Prostate gland (tissue), 2 donors: ENCODE data around the gene HJURP.

Source experiments
- CTCF ChIP-seq, 4 experiments: fragments of 200-600 bp in 2 of 4; fragments of 450-650 bp in 2 of 4; sonication (generic) in 2 of 4; IDR thresholded peaks; 1 replicate in 3 of 4; 2 replicates in 1 of 4; pipeline ENCODE4 v1.5.1; 2016 to 2019; ENCODE audit warnings: antibody characterized with exemption in 4 of 4, mild to moderate bottlenecking in 2 of 4, moderate library complexity in 2 of 4
- POLR2AphosphoS5 ChIP-seq: sonication (generic); formaldehyde crosslinking; IDR thresholded peaks from one replicate; pipeline ENCODE4 v1.6.1; 2017; ENCODE audit warnings: antibody characterized with exemption

DNA sequence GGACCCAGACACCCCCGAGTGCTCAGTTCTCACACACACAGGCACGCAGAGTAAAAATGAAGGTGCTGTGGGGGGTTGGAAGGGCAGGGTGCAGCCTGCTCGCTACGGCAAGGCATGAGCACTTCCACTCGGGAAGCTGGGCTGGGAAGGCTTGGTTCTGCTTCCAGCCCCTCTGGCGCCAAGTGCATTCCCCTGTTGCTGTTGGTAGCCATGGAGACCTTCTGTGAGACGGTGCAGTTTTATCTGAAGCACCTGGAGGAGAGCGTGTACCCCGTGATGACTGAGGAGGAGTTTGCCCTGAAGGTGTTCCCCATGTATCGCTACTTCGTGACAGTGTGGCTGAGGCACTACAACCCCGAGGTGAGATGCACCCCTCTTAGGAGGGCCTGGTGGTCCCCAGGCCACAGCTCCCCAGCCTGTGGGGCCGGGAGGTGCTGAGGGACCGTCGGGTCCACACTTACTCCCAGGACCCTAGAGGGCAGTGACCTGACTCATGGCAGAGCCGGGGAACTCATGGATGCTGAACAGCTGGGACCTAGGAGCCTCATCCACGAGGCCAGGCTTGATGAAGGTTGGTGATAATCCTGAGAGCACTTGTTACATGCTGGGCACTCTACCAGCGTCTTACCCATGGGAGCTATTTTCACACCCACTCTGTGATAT lies 60.7 kb downstream of the HJURP start:
- TF ChIP-seq CTCF (IDR thresholded peaks at IDR 0.05), result no peak
- TF ChIP-seq POLR2AphosphoS5, result no peak
